Ovary (tissue), 3 donors: ENCODE measurements around the gene EPHA2.

Source experiments
- CTCF ChIP-seq, 3 donors: fragments of 450-650 bp in 2 of 3; fragments of 200-600 bp in 1 of 3; IDR thresholded peaks; one replicate each; pipeline versions ENCODE4 v1.5.1 to v1.8.0; 2016 to 2022; ENCODE audit warnings: antibody characterized with exemption in 3 of 3, mild to moderate bottlenecking in 1 of 3
- EP300 ChIP-seq: sonication (generic); formaldehyde crosslinking; IDR thresholded peaks from one replicate; pipeline ENCODE4 v1.6.1; 2017; ENCODE audit warnings: antibody characterized with exemption
- POLR2A ChIP-seq: fragments of 450-650 bp; IDR thresholded peaks from one replicate; pipeline ENCODE4 v1.6.1; 2017; ENCODE audit warnings: antibody characterized with exemption, mild to moderate bottlenecking, moderate library complexity
- donor health status: DM: no; HTN: no; CAD: no.

GRCh38 chr1:16111771-16112595 lies 43.9 kb downstream of the EPHA2 start:
- TF ChIP-seq CTCF (IDR thresholded peaks at IDR 0.05): no peak
- no peak for TF ChIP-seq POLR2A
- TF ChIP-seq EP300: no peak
